Smooth muscle cell of the pulmonary artery (primary cell): ENCODE results near the gene PAXIP1. TPM values are rescaled to one million over a fixed set of nuclear protein-coding genes. Genes with fewer than 3 reads are reported as not detected.

ENCODE experiments used
- total RNA-seq: library from RNA; depleted of rRNA; stranded (reverse); fragments of >200 nt; gene quantifications from 2 replicates; pipeline ENCODE4 v1.2.3, GENCODE V29; 2014

Gene PAXIP1
- 5.9 and 6.6 TPM in 2 replicates for total RNA-seq

GRCh38 chr7:155003092-155003375, at the start of gene PAXIP1:
Gene PAXIP1 (minus strand): TSS chr7:155003124. CDS start chr7:155002929, 195 bp downstream.

Other genes with a start within 250 kb of the PAXIP1 start
- not detected in 2 replicates for gene HTR5A, start 67.2 kb upstream of the PAXIP1 start, total RNA-seq